ENCODE measurements around the gene AMZ1. TPM values are rescaled to one million over a fixed set of nuclear protein-coding genes. Genes with fewer than 3 reads are reported as not detected.

AMZ1 gene, protein sequence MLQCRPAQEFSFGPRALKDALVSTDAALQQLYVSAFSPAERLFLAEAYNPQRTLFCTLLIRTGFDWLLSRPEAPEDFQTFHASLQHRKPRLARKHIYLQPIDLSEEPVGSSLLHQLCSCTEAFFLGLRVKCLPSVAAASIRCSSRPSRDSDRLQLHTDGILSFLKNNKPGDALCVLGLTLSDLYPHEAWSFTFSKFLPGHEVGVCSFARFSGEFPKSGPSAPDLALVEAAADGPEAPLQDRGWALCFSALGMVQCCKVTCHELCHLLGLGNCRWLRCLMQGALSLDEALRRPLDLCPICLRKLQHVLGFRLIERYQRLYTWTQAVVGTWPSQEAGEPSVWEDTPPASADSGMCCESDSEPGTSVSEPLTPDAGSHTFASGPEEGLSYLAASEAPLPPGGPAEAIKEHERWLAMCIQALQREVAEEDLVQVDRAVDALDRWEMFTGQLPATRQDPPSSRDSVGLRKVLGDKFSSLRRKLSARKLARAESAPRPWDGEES
- total RNA-seq = not detected

- no peak for ATAC-seq
- Mint-ChIP-seq H3K4me1 (ENCODE audit: low read depth in 2 of 2) (peaks cover 14 to 18% of the 10 kb centered on the region in 2 donors), H3K4me3 (peak within 1 kb of the TSS; percentile 51), H3K9me3 (no peaks in the 10 kb centered on the region), H3K36me3 (no peaks in the 10 kb centered on the region), H3K27me3 (peaks cover 27 to 35% of the 10 kb centered on the region in 2 donors), H3K27ac (peak within 1 kb of the TSS in 1 of 2 donors; percentile 59)
- no peak for DNase-seq (ENCODE audit: low spot score)
Measured at GRCh38 chr7:2687881-2688318, at the start of gene AMZ1. Gene AMZ1 (plus strand): TSS chr7:2688202. CDS start chr7:2700452, 12,250 bp downstream.

- peaks cover 0 to 10% of the 10 kb centered on the region in 2 donors for H3K4me1 Mint-ChIP-seq (ENCODE audit: low read depth in 2 of 2)
- DNase-seq (ENCODE audit: low spot score) (no peak), ATAC-seq (no peak)
- no peak overlapping the region for H3K4me3 Mint-ChIP-seq
- H3K9me3 Mint-ChIP-seq = no peaks in the 10 kb centered on the region
- no peaks in the 10 kb centered on the region for H3K36me3 Mint-ChIP-seq
- no peak overlapping the region for H3K27ac Mint-ChIP-seq
- H3K27me3 Mint-ChIP-seq = no peaks in the 10 kb centered on the region
Measured at GRCh38 chr7:2638224-2638991, 49.6 kb upstream of the AMZ1 start.

- Mint-ChIP-seq H3K9me3 (no peaks in the 10 kb centered on the region), H3K36me3 (no peaks in the 10 kb centered on the region), H3K4me1 (ENCODE audit: low read depth in 2 of 2) (peaks cover 0 to 3% of the 10 kb centered on the region in 2 donors), H3K27me3 (no peaks in the 10 kb centered on the region), H3K4me3 (no peak overlapping the region), H3K27ac (no peak overlapping the region)
- no peak for DNase-seq (ENCODE audit: low spot score)
- ATAC-seq = no peak
Measured at GRCh38 chr7:2639181-2639681, 48.8 kb upstream of the AMZ1 start.

DNA sequence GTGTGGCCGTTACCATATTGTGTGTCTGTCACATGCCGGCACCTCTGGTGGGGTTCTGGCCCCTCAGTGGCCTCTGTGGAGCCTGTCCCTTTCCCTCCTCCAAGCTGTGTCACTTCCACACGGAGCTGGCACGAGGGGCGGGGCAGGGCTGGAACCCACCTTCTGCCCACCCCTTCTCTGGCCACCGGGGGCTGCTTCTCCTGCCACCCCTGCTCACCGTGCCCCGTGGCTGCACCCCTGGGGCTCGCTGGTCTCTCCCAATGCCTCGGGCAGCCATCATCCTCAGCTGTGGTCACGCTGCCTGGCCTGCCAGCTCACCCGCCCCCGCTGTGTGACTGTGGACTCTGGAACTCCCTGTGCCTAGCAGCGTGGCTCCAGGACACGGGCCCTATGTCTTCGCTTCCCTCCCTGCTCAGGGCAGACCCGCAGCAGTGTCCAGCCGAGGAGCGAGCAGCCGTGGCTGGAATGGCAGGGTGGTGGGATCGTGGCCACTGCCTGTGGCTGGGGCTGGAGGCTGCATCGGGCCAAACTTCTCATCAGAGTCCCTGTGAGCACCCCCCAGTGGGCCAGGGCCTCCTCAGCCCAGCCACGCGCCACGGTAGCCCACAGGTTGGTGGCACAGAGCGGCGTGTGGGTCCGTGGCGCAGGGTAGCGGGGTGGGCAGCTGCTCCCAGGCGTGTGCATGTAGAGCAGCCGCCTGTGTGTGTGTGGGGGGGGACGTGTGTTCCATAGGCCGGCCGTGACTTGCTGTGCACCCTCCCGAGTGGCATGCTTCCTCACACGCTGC lies 48.1 kb upstream of the AMZ1 start:
- DNase-seq (ENCODE audit: low spot score) (no peak), ATAC-seq (no peak)
- Mint-ChIP-seq H3K4me1 (ENCODE audit: low read depth in 2 of 2) (peaks cover 2 to 6% of the 10 kb centered on the region in 2 donors), H3K27me3 (no peaks in the 10 kb centered on the region), H3K9me3 (no peaks in the 10 kb centered on the region), H3K4me3 (no peak overlapping the region), H3K27ac (no peak overlapping the region), H3K36me3 (no peaks in the 10 kb centered on the region)

- no peaks in the 10 kb centered on the region for H3K9me3 Mint-ChIP-seq
- DNase-seq (ENCODE audit: low spot score) (no peak), ATAC-seq (no peak)
- H3K36me3 Mint-ChIP-seq = no peaks in the 10 kb centered on the region
- no peak overlapping the region for H3K4me3 Mint-ChIP-seq
- H3K27me3 Mint-ChIP-seq = no peaks in the 10 kb centered on the region
- H3K4me1 Mint-ChIP-seq (ENCODE audit: low read depth in 2 of 2) = peaks cover 8 to 10% of the 10 kb centered on the region in 2 donors
- H3K27ac Mint-ChIP-seq = no peak overlapping the region
Measured at GRCh38 chr7:2640482-2640830, 47.5 kb upstream of the AMZ1 start.

DNA sequence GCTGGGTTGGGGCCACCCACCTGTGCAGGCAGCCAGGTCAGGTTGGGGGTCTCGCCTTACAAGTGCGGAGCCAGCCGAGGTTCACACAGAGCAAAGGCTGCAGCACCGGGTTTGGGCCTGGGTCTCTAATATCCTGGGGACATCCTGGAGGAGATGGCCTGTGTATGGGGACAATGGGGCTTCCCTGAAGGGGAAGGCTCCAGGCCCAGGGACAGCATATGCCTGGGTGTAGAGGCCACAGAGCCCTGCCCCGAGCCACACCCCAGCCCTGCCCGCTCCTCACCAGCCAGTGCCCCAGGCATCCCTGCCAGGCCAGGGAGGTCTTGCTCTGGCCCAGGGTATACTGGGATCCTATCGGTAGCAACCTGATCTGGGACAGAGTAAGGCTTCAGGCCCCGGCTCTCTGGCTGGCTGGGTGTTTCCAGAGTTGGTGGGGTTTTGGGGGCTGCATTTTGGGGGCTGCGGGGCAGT lies 47.1 kb upstream of the AMZ1 start:
- Mint-ChIP-seq H3K36me3 (no peaks in the 10 kb centered on the region), H3K4me1 (ENCODE audit: low read depth in 2 of 2) (peaks cover 10 to 13% of the 10 kb centered on the region in 2 donors), H3K4me3 (no peak overlapping the region), H3K9me3 (no peaks in the 10 kb centered on the region), H3K27me3 (no peaks in the 10 kb centered on the region), H3K27ac (no peak overlapping the region)
- no peak for ATAC-seq
- no peak for DNase-seq (ENCODE audit: low spot score)

DNA sequence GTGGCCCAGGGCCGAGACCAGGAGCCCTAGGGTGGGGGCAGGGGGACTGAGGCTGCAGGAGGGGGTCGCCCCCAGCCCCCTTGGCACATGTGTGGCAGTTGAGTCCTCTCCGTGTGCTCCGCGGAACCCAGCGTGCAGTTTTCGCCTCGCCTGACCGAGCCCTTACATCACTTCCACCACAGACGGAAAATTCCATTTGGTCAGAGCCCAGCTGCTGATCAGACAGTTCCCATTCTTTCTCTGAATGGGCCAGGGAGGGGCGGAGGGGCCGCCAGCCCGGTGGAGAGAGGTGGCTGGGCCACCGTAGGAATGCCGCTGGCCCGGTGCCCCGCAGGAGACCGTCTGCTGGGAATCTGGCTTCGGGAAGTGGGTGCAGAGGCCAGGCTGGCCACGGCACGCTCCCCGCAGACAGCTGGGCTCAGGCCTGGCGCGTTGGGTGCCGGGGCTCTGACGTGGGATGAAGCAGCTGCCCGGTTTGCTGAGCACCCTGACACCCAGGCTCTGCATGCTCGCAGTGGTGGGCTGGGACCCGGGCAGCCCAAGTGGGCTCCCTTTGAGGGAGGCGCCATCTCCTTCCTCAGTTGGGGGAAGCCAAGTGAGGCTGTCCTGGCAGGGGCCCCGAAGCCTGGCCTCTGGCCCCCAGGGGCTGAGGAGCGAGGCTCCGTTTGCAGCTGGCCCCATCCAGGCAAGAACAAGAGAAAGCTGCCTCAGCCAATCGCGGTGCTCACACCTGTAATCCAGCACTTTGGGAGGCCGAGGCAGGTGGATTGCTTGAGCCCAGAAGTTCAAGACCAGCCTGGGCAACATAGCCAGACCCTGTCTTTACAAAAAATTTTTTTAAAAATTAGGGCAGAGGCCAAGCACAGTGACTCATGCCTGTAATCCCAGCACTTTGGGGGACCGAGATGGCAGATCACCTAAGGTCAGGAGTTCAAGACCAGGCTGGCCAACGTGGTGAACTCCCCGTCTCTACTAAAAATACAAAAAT lies 46.3 kb upstream of the AMZ1 start:
- no peaks in the 10 kb centered on the region for H3K27me3 Mint-ChIP-seq
- H3K27ac Mint-ChIP-seq = no peak overlapping the region
- H3K4me1 Mint-ChIP-seq (ENCODE audit: low read depth in 2 of 2) = peaks cover 10 to 13% of the 10 kb centered on the region in 2 donors
- H3K4me3 Mint-ChIP-seq = no peak overlapping the region
- H3K9me3 Mint-ChIP-seq = no peaks in the 10 kb centered on the region
- DNase-seq (ENCODE audit: low spot score) (no peak), ATAC-seq (no peak)
- H3K36me3 Mint-ChIP-seq = no peaks in the 10 kb centered on the region

GRCh38 chr7:2643386-2644219 lies 44.4 kb upstream of the AMZ1 start:
- no peak overlapping the region for H3K4me3 Mint-ChIP-seq
- H3K4me1 Mint-ChIP-seq (ENCODE audit: low read depth in 2 of 2) = peaks cover 10 to 13% of the 10 kb centered on the region in 2 donors
- no peaks in the 10 kb centered on the region for H3K27me3 Mint-ChIP-seq
- DNase-seq (ENCODE audit: low spot score) (no peak), ATAC-seq (no peak)
- H3K9me3 Mint-ChIP-seq = no peaks in the 10 kb centered on the region
- no peaks in the 10 kb centered on the region for H3K36me3 Mint-ChIP-seq
- no peak overlapping the region for H3K27ac Mint-ChIP-seq

- no peaks in the 10 kb centered on the region for H3K27me3 Mint-ChIP-seq
- peaks cover 10 to 13% of the 10 kb centered on the region in 2 donors for H3K4me1 Mint-ChIP-seq (ENCODE audit: low read depth in 2 of 2)
- peak overlapping the region; percentile 72 for H3K4me3 Mint-ChIP-seq
- H3K36me3 Mint-ChIP-seq = no peaks in the 10 kb centered on the region
- DNase-seq (ENCODE audit: low spot score) (no peak), ATAC-seq (no peak)
- no peaks in the 10 kb centered on the region for H3K9me3 Mint-ChIP-seq
- peak overlapping the region; percentile 70 to 88 for H3K27ac Mint-ChIP-seq
Measured at GRCh38 chr7:2644220-2644561, 43.8 kb upstream of the AMZ1 start.

- Mint-ChIP-seq H3K4me1 (ENCODE audit: low read depth in 2 of 2) (peaks cover 10 to 13% of the 10 kb centered on the region in 2 donors), H3K9me3 (no peaks in the 10 kb centered on the region), H3K27me3 (no peaks in the 10 kb centered on the region), H3K27ac (peak overlapping the region; percentile 70 to 88), H3K4me3 (peak overlapping the region; percentile 72), H3K36me3 (no peaks in the 10 kb centered on the region)
- ATAC-seq (peak; percentile 74 to 75), DNase-seq (ENCODE audit: low spot score) (no peak)
Measured at GRCh38 chr7:2644562-2645273, 43.3 kb upstream of the AMZ1 start.

DNA sequence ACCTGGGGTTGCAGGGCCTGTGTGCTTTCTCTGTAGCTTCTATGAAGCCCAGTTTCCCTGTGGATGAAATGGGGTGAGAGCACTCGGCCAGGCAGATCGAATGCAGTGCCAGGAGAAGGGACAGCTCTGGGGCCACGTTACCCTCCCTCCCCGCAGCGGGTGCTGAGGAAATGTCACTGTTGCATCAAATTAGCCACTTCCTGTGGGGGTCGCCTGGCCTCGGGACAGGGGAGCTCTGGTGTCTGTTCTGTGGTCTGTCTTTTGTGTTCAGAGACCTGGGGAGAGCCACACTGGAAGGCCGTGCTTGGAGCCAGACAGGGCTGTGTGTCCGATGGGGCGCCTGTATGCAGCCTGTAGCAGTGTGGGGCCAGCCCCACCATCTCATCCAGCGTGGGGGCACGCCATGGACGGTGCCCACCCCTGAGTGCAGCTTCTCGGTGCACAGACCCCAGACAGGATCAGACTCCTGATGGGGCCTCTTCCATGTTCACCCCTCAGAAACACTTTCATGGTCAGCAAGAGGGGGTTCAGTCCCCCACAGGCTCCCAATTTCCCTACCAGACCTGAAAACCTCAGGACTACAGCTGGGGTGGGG lies 42.6 kb upstream of the AMZ1 start:
- Mint-ChIP-seq H3K4me1 (ENCODE audit: low read depth in 2 of 2) (peaks cover 10 to 13% of the 10 kb centered on the region in 2 donors), H3K36me3 (no peaks in the 10 kb centered on the region), H3K9me3 (no peaks in the 10 kb centered on the region), H3K4me3 (peak overlapping the region; percentile 72), H3K27ac (peak overlapping the region; percentile 70 to 88), H3K27me3 (no peaks in the 10 kb centered on the region)
- ATAC-seq = peak; percentile 88 to 90
- peak; percentile 83 for DNase-seq (ENCODE audit: low spot score)

Measured in natural killer cell treated with Interleukin-12 subunit alpha and Interleukin-12 subunit beta and Interleukin-15 and Interleukin-18, amount 100 ng/mL, for 72 hours (primary cell).